PFSK-1 (cell line): ENCODE data around the gene NAALADL2.

ENCODE experiments used
- POLR2AphosphoS5 ChIP-seq: IDR thresholded peaks from 2 replicates; pipeline ENCODE4 v1.6.1; 2012; ENCODE audit warnings: low read depth, mild to moderate bottlenecking, control low read depth, low read length, moderate library complexity
- SIN3A ChIP-seq: IDR thresholded peaks from 2 replicates; pipeline ENCODE4 v1.6.1; 2012; ENCODE audit warnings: mild to moderate bottlenecking, low read length, moderate library complexity, borderline replicate concordance; ENCODE audit not compliant: insufficient read depth
- TAF1 ChIP-seq: IDR thresholded peaks from 2 replicates; pipeline ENCODE4 v1.6.1; 2012; ENCODE audit warnings: low read length, control low read depth, borderline replicate concordance; ENCODE audit not compliant: insufficient read depth
- TF ChIP-seq, protein P1 (sequence below), 2 experiments: IDR thresholded peaks; 2 replicates each; pipeline versions ENCODE4 v1.6.1 to v1.8.0; 2011 to 2012; ENCODE audit warnings: low read depth in 2 of 2, low read length in 2 of 2, control low read depth in 1 of 2, inconsistent platforms in 1 of 2, mild to moderate bottlenecking in 1 of 2, moderate library complexity in 1 of 2; ENCODE audit not compliant: insufficient read depth in 1 of 2

DNA sequence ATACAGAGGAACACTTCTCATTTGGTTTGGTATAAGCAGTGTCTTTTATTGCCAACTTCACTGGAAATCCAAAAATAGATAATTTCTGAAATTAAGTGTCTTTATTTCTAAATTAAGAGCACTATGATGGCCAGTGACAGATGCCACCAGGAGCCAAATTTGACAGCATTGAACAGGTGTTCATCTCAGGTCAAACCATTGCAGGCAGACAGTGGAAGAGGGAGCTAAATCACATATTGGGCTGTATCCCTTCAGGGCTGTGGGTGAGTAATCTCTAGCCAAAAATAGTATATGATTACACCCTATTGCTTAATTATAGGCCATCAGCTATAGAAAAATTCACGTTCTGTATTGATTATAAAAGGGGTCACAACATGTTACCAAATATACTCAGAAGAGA lies 457.7 kb downstream of the NAALADL2 start:
- TF ChIP-seq, protein P1, sequence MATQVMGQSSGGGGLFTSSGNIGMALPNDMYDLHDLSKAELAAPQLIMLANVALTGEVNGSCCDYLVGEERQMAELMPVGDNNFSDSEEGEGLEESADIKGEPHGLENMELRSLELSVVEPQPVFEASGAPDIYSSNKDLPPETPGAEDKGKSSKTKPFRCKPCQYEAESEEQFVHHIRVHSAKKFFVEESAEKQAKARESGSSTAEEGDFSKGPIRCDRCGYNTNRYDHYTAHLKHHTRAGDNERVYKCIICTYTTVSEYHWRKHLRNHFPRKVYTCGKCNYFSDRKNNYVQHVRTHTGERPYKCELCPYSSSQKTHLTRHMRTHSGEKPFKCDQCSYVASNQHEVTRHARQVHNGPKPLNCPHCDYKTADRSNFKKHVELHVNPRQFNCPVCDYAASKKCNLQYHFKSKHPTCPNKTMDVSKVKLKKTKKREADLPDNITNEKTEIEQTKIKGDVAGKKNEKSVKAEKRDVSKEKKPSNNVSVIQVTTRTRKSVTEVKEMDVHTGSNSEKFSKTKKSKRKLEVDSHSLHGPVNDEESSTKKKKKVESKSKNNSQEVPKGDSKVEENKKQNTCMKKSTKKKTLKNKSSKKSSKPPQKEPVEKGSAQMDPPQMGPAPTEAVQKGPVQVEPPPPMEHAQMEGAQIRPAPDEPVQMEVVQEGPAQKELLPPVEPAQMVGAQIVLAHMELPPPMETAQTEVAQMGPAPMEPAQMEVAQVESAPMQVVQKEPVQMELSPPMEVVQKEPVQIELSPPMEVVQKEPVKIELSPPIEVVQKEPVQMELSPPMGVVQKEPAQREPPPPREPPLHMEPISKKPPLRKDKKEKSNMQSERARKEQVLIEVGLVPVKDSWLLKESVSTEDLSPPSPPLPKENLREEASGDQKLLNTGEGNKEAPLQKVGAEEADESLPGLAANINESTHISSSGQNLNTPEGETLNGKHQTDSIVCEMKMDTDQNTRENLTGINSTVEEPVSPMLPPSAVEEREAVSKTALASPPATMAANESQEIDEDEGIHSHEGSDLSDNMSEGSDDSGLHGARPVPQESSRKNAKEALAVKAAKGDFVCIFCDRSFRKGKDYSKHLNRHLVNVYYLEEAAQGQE (IDR thresholded peaks at IDR 0.05; ENCODE audit: insufficient read depth in 1 of 2, low read depth in 2 of 2, low read length in 2 of 2): no peak
- TF ChIP-seq TAF1 (no peak), POLR2AphosphoS5 (no peak), SIN3A (no peak)
